ENCODE data around the gene GFPT2. TPM values are rescaled to one million over a fixed set of nuclear protein-coding genes. Genes with fewer than 3 reads are reported as not detected.
"Not testable (repeated sequence)": the region's sequence is repeated elsewhere in the genome, so short reads cannot be mapped to it uniquely, and the experiment has no call there.

GFPT2 gene
- total RNA-seq, 4 donors from 2014 or later: 2.5 to 8.4 (median 3.8) TPM

- no peak for DNase-seq (ENCODE audit: low spot score in 2 of 2)
- intact Hi-C loops (cut with DNase I; ENCODE audit: low total_unique reads): no loop called here
- no peak for TF ChIP-seq CTCF (IDR thresholded peaks at IDR 0.05)
- no peak for TF ChIP-seq POLR2A (IDR thresholded peaks at IDR 0.05)
- 85 to 87% methylated on average over 4 of the region's 4 CpGs for WGBS, 2 donors
- no peak overlapping the region for H3K4me3 ChIP-seq (ENCODE audit: low read depth, poor library complexity, severe bottlenecking)
These were observed 49.2 kb downstream of the GFPT2 start for GRCh38 chr5:180304016-180304292.

- intact Hi-C loops (cut with DNase I; ENCODE audit: low total_unique reads): no loop called here
- DNase-seq (ENCODE audit: low spot score in 2 of 2): no peak
These were observed 49.7 kb downstream of the GFPT2 start for GRCh38 chr5:180303226-180304015.

GRCh38 chr5:180302256-180302655 lies 50.9 kb downstream of the GFPT2 start:
- TF ChIP-seq POLR2A (IDR thresholded peaks at IDR 0.05) (no peak), CTCF (IDR thresholded peaks at IDR 0.05) (no peak)
- WGBS, 2 donors: 86 to 92% methylated on average over 10 of the region's 10 CpGs
- no peak overlapping the region for H3K4me3 ChIP-seq (ENCODE audit: low read depth, poor library complexity, severe bottlenecking)
- intact Hi-C loops (cut with DNase I; ENCODE audit: low total_unique reads): no loop called here
- no peak for DNase-seq (ENCODE audit: low spot score in 2 of 2)

More at GRCh38 chr5:180303226-180304015, 49.7 kb downstream of the GFPT2 start:
- H3K4me3 ChIP-seq (ENCODE audit: low read depth, poor library complexity, severe bottlenecking): no peak overlapping the region
- TF ChIP-seq CTCF (IDR thresholded peaks at IDR 0.05): no peak
- TF ChIP-seq POLR2A (IDR thresholded peaks at IDR 0.05): no peak
- WGBS, 2 donors: 90 to 94% methylated on average over 17 of the region's 17 CpGs

- H3K4me3 ChIP-seq (ENCODE audit: low read depth, poor library complexity, severe bottlenecking): no peak overlapping the region
- no peak for DNase-seq (ENCODE audit: low spot score in 2 of 2)
- TF ChIP-seq CTCF (IDR thresholded peaks at IDR 0.05): no peak
- no peak for TF ChIP-seq POLR2A (IDR thresholded peaks at IDR 0.05)
- 72 to 78% methylated on average over 4 of the region's 4 CpGs for WGBS, 2 donors
- intact Hi-C loops (cut with DNase I; ENCODE audit: low total_unique reads): no loop called here
These were observed 51.9 kb downstream of the GFPT2 start for GRCh38 chr5:180301253-180301652.

GRCh38 chr5:180299526-180299925 lies 53.6 kb downstream of the GFPT2 start:
- WGBS, 2 donors: 83 to 84% methylated on average over 3 of the region's 3 CpGs
- no peak for TF ChIP-seq POLR2A (IDR thresholded peaks at IDR 0.05)
- no peak for TF ChIP-seq CTCF (IDR thresholded peaks at IDR 0.05)
- no peak overlapping the region for H3K4me3 ChIP-seq (ENCODE audit: low read depth, poor library complexity, severe bottlenecking)
- peak in 1 of 2 donors; percentile 68 for DNase-seq (ENCODE audit: low spot score in 2 of 2)
- intact Hi-C loops (cut with DNase I; ENCODE audit: low total_unique reads): loop anchor here (10.0 kb wide), 1 partner anchor 165 kb away; no protein-coding TSS in a partner anchor

GRCh38 chr5:180299014-180299413 lies 54.1 kb downstream of the GFPT2 start:
- DNase-seq (ENCODE audit: low spot score in 2 of 2): peak in 1 of 2 donors; percentile 65
- 90 to 96% methylated on average over 14 of the region's 14 CpGs for WGBS, 2 donors
- H3K4me3 ChIP-seq (ENCODE audit: low read depth, poor library complexity, severe bottlenecking): not testable (repeated sequence)
- intact Hi-C loops (cut with DNase I; ENCODE audit: low total_unique reads): loop anchor here (10.0 kb wide), 1 partner anchor 166 kb away; no protein-coding TSS in a partner anchor
